OCI-LY1 (cell line): ENCODE results near the gene MME.

Source experiments
- EZH2 ChIP-seq: fragments of 200-600 bp; sonication (generic), shearing (Covaris generic); IDR thresholded peaks from 2 replicates; pipeline ENCODE4 v1.8.0; 2017; ENCODE audit warnings: borderline replicate concordance, mixed run types, mild to moderate bottlenecking, antibody characterized with exemption, low read length, moderate library complexity, mixed read lengths
- TF ChIP-seq, protein P1 (sequence below): fragments of 200-600 bp; sonication (generic), shearing (Covaris generic); IDR thresholded peaks from 2 replicates; pipeline ENCODE4 v1.5.1; 2017; ENCODE audit warnings: mild to moderate bottlenecking, antibody characterized with exemption, low read length, moderate library complexity, mixed read lengths

DNA sequence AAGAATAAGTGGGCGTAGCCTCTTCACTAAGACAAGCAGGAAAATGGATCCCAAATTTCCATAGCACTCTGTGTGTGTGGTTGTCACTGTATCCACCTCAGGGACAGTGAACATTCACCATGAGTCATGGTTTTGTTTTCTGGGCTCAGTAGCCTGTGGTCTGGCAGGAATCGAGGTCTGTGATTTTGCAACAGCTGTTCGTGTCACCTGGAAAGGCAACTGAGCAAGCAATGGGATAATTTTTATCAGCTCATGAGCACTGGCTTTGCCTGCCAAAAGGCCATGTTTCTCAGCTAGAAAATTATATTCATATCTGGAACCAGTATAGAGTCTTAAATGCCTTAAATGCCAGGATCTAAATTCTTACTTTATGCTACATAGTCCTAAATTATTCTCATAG lies 152.5 kb downstream of the MME start:
- TF ChIP-seq EZH2 = no peak
- TF ChIP-seq, protein P1, sequence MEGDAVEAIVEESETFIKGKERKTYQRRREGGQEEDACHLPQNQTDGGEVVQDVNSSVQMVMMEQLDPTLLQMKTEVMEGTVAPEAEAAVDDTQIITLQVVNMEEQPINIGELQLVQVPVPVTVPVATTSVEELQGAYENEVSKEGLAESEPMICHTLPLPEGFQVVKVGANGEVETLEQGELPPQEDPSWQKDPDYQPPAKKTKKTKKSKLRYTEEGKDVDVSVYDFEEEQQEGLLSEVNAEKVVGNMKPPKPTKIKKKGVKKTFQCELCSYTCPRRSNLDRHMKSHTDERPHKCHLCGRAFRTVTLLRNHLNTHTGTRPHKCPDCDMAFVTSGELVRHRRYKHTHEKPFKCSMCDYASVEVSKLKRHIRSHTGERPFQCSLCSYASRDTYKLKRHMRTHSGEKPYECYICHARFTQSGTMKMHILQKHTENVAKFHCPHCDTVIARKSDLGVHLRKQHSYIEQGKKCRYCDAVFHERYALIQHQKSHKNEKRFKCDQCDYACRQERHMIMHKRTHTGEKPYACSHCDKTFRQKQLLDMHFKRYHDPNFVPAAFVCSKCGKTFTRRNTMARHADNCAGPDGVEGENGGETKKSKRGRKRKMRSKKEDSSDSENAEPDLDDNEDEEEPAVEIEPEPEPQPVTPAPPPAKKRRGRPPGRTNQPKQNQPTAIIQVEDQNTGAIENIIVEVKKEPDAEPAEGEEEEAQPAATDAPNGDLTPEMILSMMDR = no peak
